Stomach (tissue), 4 donors: Measurements from ENCODE around the gene MT1M.

Experiments used
- CTCF ChIP-seq, 7 experiments: fragments of 450-650 bp in 4 of 7; fragments of 200-600 bp in 3 of 7; sonication (generic) in 3 of 7; IDR thresholded peaks; one replicate each; pipeline ENCODE4 v1.5.1; 2016 to 2019; ENCODE audit warnings: antibody characterized with exemption in 7 of 7, control low read depth in 2 of 7, mild to moderate bottlenecking in 1 of 7
- EP300 ChIP-seq: sonication (generic); formaldehyde crosslinking; IDR thresholded peaks from one replicate; pipeline ENCODE4 v1.6.1; 2017; ENCODE audit warnings: antibody characterized with exemption
- POLR2A ChIP-seq, 4 donors: fragments of 450-650 bp; IDR thresholded peaks; one replicate each; pipeline ENCODE4 v1.6.1; 2016; ENCODE audit warnings: antibody characterized with exemption in 4 of 4, control low read depth in 2 of 4, mild to moderate bottlenecking in 1 of 4, moderate library complexity in 1 of 4

DNA sequence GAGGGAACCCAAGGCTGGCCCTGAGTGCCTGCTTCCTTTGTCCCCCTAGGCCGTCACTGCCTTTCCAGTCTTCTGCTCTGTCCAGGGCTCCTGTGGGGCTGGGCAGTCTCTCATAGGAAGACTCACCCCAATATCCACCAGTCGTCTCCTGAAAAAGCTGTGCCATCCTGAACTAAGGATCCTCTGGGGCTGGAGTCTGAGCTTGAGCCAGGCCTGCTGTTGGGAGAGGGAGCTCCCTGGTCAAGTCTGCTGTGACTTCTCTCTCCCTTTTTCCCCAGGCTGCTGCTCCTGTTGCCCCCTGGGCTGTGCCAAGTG is 38.1 kb downstream of the MT1M start:
- TF ChIP-seq CTCF (IDR thresholded peaks at IDR 0.05): no peak
- TF ChIP-seq POLR2A (IDR thresholded peaks at IDR 0.05): no peak
- no peak for TF ChIP-seq EP300
